ENCODE results near the gene RETREG3.
A peak's percentile ranks its signal among the peaks of the same experiment; 100 is the strongest.
"Not testable (repeated sequence)": the region's sequence is repeated elsewhere in the genome, so short reads cannot be mapped to it uniquely, and the experiment has no call there.

The RETREG3 gene

GRCh38 chr17:42568341-42569111 lies 40.6 kb downstream of the RETREG3 start:
- DNase-seq, result no peak

- DNase-seq, result peak; percentile 97
Measured at GRCh38 chr17:42566883-42567573, 42.1 kb downstream of the RETREG3 start, which contains the start of gene MLX. MLX (plus strand) TSS chr17:42567100; CDS start chr17:42567125, 25 bp downstream.

GRCh38 chr17:42566215-42566882 lies 42.8 kb downstream of the RETREG3 start:
- no peak for DNase-seq

- DNase-seq, result no peak
Measured at GRCh38 chr17:42565523-42566214, 43.5 kb downstream of the RETREG3 start.

GRCh38 chr17:42564815-42565522 lies 44.2 kb downstream of the RETREG3 start:
- DNase-seq, result no peak

GRCh38 chr17:42563950-42564349 lies 45.2 kb downstream of the RETREG3 start:
- DNase-seq, result no peak

- DNase-seq, result no peak
Measured at GRCh38 chr17:42563543-42563942, 45.6 kb downstream of the RETREG3 start.

- no peak for DNase-seq
Measured at GRCh38 chr17:42563143-42563509, 46.0 kb downstream of the RETREG3 start.

GRCh38 chr17:42562388-42563142 lies 46.6 kb downstream of the RETREG3 start:
- DNase-seq, result peak; percentile 69

- DNase-seq, result peak; percentile 96
Measured at GRCh38 chr17:42561897-42562387, 47.2 kb downstream of the RETREG3 start, which contains the start of gene COASY. COASY (plus strand) TSS chr17:42562148; CDS start chr17:42562623, 475 bp downstream.

- DNase-seq, result no peak
Measured at GRCh38 chr17:42560246-42560645, 48.9 kb downstream of the RETREG3 start.

- no peak for DNase-seq
Measured at GRCh38 chr17:42559075-42559474, 50.1 kb downstream of the RETREG3 start.

- DNase-seq, result not testable (repeated sequence)
Measured at GRCh38 chr17:42555961-42556617, 53.1 kb downstream of the RETREG3 start.

- DNase-seq, result no peak
Measured at GRCh38 chr17:42555122-42555622, 54.0 kb downstream of the RETREG3 start.

GRCh38 chr17:42554250-42555121 lies 54.7 kb downstream of the RETREG3 start:
- peak; percentile 89 for DNase-seq

- no peak for DNase-seq
Measured at GRCh38 chr17:42553866-42554249, 55.3 kb downstream of the RETREG3 start.

GRCh38 chr17:42553161-42553818 lies 55.9 kb downstream of the RETREG3 start:
- no peak for DNase-seq

- not testable (repeated sequence) for DNase-seq
Measured at GRCh38 chr17:42552736-42553135, 56.4 kb downstream of the RETREG3 start, which contains the start of gene HSD17B1. HSD17B1 (plus strand) TSS chr17:42552923; CDS start chr17:42552934, 11 bp downstream.

All from activated effector memory CD4-positive, alpha-beta T cell treated with anti-CD3 and anti-CD28 coated beads, Interleukin-2, amount 50 U/mL, for 16 hours (primary cell).